GM21825 (cell line): ENCODE results near the gene KRTAP22-2.

Source experiments
- ATAC-seq: cut with Tn5 transposase; IDR thresholded peaks from one replicate; pipeline ENCODE4 v1.9.1; 2021; ENCODE audit warnings: mild to moderate bottlenecking, moderate library complexity; ENCODE audit not compliant: unreplicated experiment

Gene KRTAP22-2

GRCh38 chr21:30563630-30564029 lies 26.6 kb downstream of the KRTAP22-2 start:
- no peak for ATAC-seq

GRCh38 chr21:30563072-30563471 lies 27.1 kb downstream of the KRTAP22-2 start:
- no peak for ATAC-seq

- ATAC-seq, result no peak
Observed at GRCh38 chr21:30561957-30562356, 28.2 kb downstream of the KRTAP22-2 start.

- ATAC-seq, result no peak
Observed at GRCh38 chr21:30561264-30561895, 28.8 kb downstream of the KRTAP22-2 start, which contains the start of gene KRTAP19-7. Gene KRTAP19-7 (minus strand): TSS chr21:30561314. CDS start chr21:30561289, 25 bp downstream.

GRCh38 chr21:30555095-30555494 lies 35.1 kb downstream of the KRTAP22-2 start:
- no peak for ATAC-seq

- no peak for ATAC-seq
Observed at GRCh38 chr21:30552782-30553181, 37.4 kb downstream of the KRTAP22-2 start.

- ATAC-seq, result no peak
Observed at GRCh38 chr21:30541764-30542163, 48.4 kb downstream of the KRTAP22-2 start, which contains the start of gene KRTAP19-6. Gene KRTAP19-6 (minus strand): TSS chr21:30541864. CDS start chr21:30541833, 31 bp downstream.
